Esophagus squamous epithelium (tissue), 4 donors: ENCODE results near the gene EXOC6.

ENCODE experiments used
- CTCF ChIP-seq, 6 experiments: fragments of 450-650 bp in 4 of 6; fragments of 200-600 bp in 2 of 6; sonication (generic) in 2 of 6; IDR thresholded peaks; one replicate each; pipeline ENCODE4 v1.5.1; 2016 to 2019; ENCODE audit warnings: antibody characterized with exemption in 6 of 6, mild to moderate bottlenecking in 4 of 6, moderate library complexity in 4 of 6
- POLR2A ChIP-seq, 4 donors: fragments of 450-650 bp; IDR thresholded peaks; one replicate each; pipeline ENCODE4 v1.6.1; 2017; ENCODE audit warnings: antibody characterized with exemption in 4 of 4, mild to moderate bottlenecking in 4 of 4, moderate library complexity in 3 of 4

GRCh38 chr10:93070378-93071176 is 222.3 kb downstream of the EXOC6 start:
- TF ChIP-seq POLR2A (IDR thresholded peaks at IDR 0.05) = no peak
- no peak for TF ChIP-seq CTCF (IDR thresholded peaks at IDR 0.05)
